Tibial nerve (tissue), 4 donors: ENCODE data around the gene UBE2E2.

Experiments
- EP300 ChIP-seq, 2 donors: sonication (generic); formaldehyde crosslinking; IDR thresholded peaks; one replicate each; pipeline ENCODE4 v1.6.1; 2017; ENCODE audit warnings: antibody characterized with exemption in 2 of 2, mild to moderate bottlenecking in 1 of 2
- POLR2A ChIP-seq, 2 donors: fragments of 450-650 bp; IDR thresholded peaks; one replicate each; pipeline ENCODE4 v1.6.1; 2017; ENCODE audit warnings: antibody characterized with exemption in 2 of 2, mild to moderate bottlenecking in 2 of 2, moderate library complexity in 2 of 2
- TF ChIP-seq, protein P1 (sequence below), 5 experiments: fragments of 200-600 bp in 3 of 5; fragments of 450-650 bp in 2 of 5; sonication (generic) in 3 of 5; IDR thresholded peaks; one replicate each; pipeline ENCODE4 v1.5.1; 2016 to 2019; ENCODE audit warnings: antibody characterized with exemption in 5 of 5, mild to moderate bottlenecking in 3 of 5, moderate library complexity in 2 of 5

DNA sequence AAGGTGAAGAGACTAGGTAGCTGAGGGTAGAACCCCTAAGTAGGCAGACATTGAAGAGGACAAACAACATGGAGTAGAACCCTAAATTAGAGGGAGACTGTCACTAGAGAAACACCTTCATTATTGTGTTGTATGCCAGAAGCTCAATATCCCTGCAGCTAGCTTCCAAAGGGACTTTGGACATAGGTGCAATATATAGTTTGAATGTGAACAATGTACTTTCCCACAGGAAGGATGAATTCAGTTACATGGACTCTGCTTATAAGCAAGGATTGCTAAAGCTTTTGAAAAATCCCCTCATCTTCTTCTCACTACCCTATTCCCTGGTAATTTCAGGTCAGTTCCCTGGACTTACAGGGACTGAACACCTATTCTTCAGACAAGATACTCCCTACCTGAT is 288.9 kb downstream of the UBE2E2 start:
- TF ChIP-seq, protein P1, sequence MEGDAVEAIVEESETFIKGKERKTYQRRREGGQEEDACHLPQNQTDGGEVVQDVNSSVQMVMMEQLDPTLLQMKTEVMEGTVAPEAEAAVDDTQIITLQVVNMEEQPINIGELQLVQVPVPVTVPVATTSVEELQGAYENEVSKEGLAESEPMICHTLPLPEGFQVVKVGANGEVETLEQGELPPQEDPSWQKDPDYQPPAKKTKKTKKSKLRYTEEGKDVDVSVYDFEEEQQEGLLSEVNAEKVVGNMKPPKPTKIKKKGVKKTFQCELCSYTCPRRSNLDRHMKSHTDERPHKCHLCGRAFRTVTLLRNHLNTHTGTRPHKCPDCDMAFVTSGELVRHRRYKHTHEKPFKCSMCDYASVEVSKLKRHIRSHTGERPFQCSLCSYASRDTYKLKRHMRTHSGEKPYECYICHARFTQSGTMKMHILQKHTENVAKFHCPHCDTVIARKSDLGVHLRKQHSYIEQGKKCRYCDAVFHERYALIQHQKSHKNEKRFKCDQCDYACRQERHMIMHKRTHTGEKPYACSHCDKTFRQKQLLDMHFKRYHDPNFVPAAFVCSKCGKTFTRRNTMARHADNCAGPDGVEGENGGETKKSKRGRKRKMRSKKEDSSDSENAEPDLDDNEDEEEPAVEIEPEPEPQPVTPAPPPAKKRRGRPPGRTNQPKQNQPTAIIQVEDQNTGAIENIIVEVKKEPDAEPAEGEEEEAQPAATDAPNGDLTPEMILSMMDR (IDR thresholded peaks at IDR 0.05) = no peak
- TF ChIP-seq POLR2A (IDR thresholded peaks at IDR 0.05) = no peak
- no peak for TF ChIP-seq EP300 (IDR thresholded peaks at IDR 0.05)
